CD4-positive, alpha-beta T cell (primary cell): ENCODE results near the gene PGBD5. TPM values are rescaled to one million over a fixed set of nuclear protein-coding genes. Genes with fewer than 3 reads are reported as not detected.

Experiments
- ATAC-seq: fragments of 200-7000 bp; cut with Tn5 transposase; one replicate; pipeline ENCODE4 v1.10.0; 2022; ENCODE audit warnings: mild to moderate bottlenecking; ENCODE audit not compliant: poor library complexity
- CTCF ChIA-PET: fragments of 350-600 bp; sonication (Branson Sonifier 250); formaldehyde crosslinking; loops from one replicate; lab custom pipeline; 2021; ENCODE audit warnings: antibody characterized with exemption, inconsistent platforms; lab: Charles Lee
- POLR2A ChIA-PET: fragments of 350-600 bp; sonication (Branson Sonifier 250); formaldehyde crosslinking; loops from one replicate; lab custom pipeline; 2021; ENCODE audit warnings: antibody characterized with exemption, inconsistent platforms; lab: Charles Lee
- DNase-seq, 14 experiments: peaks; one replicate each; pipeline ENCODE4 v3.0.0-alpha.2; 2013 to 2020; ENCODE audit warnings: mixed read lengths in 2 of 14
- H3K27ac ChIP-seq, 2 donors: one replicate each; pipeline versions ENCODE4 v1.5.1 to v1.7.0; 2013; ENCODE audit warnings: low read length in 2 of 2, low read depth in 1 of 2, mild to moderate bottlenecking in 1 of 2
- H3K27me3 ChIP-seq, 2 experiments: 1 replicate in 1 of 2; 2 replicates in 1 of 2; pipeline versions ENCODE4 v1.6.1 to v1.7.0; 2013; ENCODE audit warnings: low read length in 2 of 2, control low read depth in 1 of 2, mild to moderate bottlenecking in 1 of 2, moderate library complexity in 1 of 2; ENCODE audit not compliant: insufficient read depth in 2 of 2, control insufficient read depth in 1 of 2
- H3K36me3 ChIP-seq: one replicate; pipeline ENCODE4 v1.6.1; 2013; ENCODE audit warnings: low read length, control low read depth; ENCODE audit not compliant: insufficient read depth
- H3K4me1 ChIP-seq: one replicate; pipeline ENCODE4 v1.6.1; 2013; ENCODE audit warnings: low read length, control low read depth; ENCODE audit not compliant: insufficient read depth
- H3K4me3 ChIP-seq: one replicate; pipeline ENCODE4 v1.5.1; 2013; ENCODE audit warnings: mild to moderate bottlenecking, low read length, moderate library complexity
- H3K9me3 ChIP-seq, 2 experiments: 1 replicate in 1 of 2; 2 replicates in 1 of 2; pipeline versions ENCODE4 v1.6.1 to v1.7.0; 2013; ENCODE audit warnings: low read length in 2 of 2, mild to moderate bottlenecking in 2 of 2, control low read depth in 1 of 2, moderate library complexity in 1 of 2; ENCODE audit not compliant: control insufficient read depth in 1 of 2, insufficient read depth in 1 of 2
- H3K27ac Mint-ChIP-seq: one replicate; pipeline ENCODE4 v1.8.0; 2020; ENCODE audit warnings: mixed read lengths
- H3K27me3 Mint-ChIP-seq: one replicate; pipeline ENCODE4 v1.8.0; 2021; ENCODE audit warnings: mixed read lengths
- H3K36me3 Mint-ChIP-seq: one replicate; pipeline ENCODE4 v1.8.0; 2021; ENCODE audit warnings: low read depth, mixed read lengths
- H3K4me1 Mint-ChIP-seq: one replicate; pipeline ENCODE4 v1.8.0; 2021; ENCODE audit warnings: low read depth, mixed read lengths
- H3K4me3 Mint-ChIP-seq: one replicate; pipeline ENCODE4 v1.8.0; 2020; ENCODE audit warnings: mild to moderate bottlenecking, mixed read lengths
- H3K9me3 Mint-ChIP-seq: one replicate; pipeline ENCODE4 v1.8.0; 2020; ENCODE audit warnings: mixed read lengths
- intact Hi-C, 2 experiments: fragments of 100-400 bp; cut with DNase I in 1 of 2; cut with micrococcal nuclease in 1 of 2; formaldehyde crosslinking; loops; one replicate each; pipeline versions ENCODE4 v1.15.1 to v1.9.0; 2023 to 2025; cut with DNase I, micrococcal nuclease
- total RNA-seq, 174 experiments: library from RNA in 2 of 174; stranded (reverse) in 2 of 174; gene quantifications; one replicate each; pipeline ENCODE4 v1.2.3 and lab custom pipeline; 2021 to 2026
- TF ChIP-seq, protein P1 (sequence below): fragments of 200-600 bp; IDR thresholded peaks from one replicate; pipeline ENCODE4 v1.8.0; 2022; ENCODE audit warnings: antibody characterized with exemption, mild to moderate bottlenecking

The PGBD5 gene
- total RNA-seq, 2 experiments from 2014 or later, result not detected

DNA sequence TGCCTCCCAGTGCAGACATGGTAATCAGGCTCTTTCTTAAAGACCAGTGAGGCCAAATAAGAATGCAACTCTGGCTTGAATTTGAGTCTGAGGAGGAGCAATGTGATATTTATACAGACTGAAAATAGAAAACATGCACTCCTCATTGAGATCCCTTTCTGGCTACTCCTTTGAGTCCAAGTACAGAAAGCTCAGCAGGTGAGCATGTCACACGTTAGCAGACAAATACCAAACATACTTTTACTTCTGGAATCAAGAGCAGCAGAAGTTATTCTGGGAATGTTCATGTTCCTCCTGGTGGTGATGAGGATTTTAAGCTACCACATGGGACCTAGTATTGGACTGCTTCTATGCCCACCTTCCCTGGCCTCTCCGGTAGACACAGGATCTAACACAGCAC, 48.3 kb downstream of the PGBD5 start:
- no peak overlapping the region for H3K4me3 ChIP-seq
- no peaks in the 10 kb centered on the region for H3K4me1 ChIP-seq
- Mint-ChIP-seq H3K4me1 (no peaks in the 10 kb centered on the region), H3K36me3 (no peaks in the 10 kb centered on the region), H3K4me3 (no peak overlapping the region), H3K27ac (no peak overlapping the region), H3K27me3 (peaks cover 12% of the 10 kb centered on the region), H3K9me3 (peaks cover 7% of the 10 kb centered on the region)
- H3K27ac ChIP-seq, result no peak overlapping the region
- no peaks in the 10 kb centered on the region for H3K36me3 ChIP-seq
- H3K27me3 ChIP-seq, result peaks cover 0 to 6% of the 10 kb centered on the region in 2 experiments
- ChIA-PET CTCF (no interaction called here), POLR2A (no interaction called here)
- DNase-seq, result no peak
- ATAC-seq, result no peak
- intact Hi-C loops, result no loop called here
- H3K9me3 ChIP-seq, result peaks cover 14 to 20% of the 10 kb centered on the region in 2 experiments
- TF ChIP-seq, protein P1, sequence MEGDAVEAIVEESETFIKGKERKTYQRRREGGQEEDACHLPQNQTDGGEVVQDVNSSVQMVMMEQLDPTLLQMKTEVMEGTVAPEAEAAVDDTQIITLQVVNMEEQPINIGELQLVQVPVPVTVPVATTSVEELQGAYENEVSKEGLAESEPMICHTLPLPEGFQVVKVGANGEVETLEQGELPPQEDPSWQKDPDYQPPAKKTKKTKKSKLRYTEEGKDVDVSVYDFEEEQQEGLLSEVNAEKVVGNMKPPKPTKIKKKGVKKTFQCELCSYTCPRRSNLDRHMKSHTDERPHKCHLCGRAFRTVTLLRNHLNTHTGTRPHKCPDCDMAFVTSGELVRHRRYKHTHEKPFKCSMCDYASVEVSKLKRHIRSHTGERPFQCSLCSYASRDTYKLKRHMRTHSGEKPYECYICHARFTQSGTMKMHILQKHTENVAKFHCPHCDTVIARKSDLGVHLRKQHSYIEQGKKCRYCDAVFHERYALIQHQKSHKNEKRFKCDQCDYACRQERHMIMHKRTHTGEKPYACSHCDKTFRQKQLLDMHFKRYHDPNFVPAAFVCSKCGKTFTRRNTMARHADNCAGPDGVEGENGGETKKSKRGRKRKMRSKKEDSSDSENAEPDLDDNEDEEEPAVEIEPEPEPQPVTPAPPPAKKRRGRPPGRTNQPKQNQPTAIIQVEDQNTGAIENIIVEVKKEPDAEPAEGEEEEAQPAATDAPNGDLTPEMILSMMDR, result no peak

DNA sequence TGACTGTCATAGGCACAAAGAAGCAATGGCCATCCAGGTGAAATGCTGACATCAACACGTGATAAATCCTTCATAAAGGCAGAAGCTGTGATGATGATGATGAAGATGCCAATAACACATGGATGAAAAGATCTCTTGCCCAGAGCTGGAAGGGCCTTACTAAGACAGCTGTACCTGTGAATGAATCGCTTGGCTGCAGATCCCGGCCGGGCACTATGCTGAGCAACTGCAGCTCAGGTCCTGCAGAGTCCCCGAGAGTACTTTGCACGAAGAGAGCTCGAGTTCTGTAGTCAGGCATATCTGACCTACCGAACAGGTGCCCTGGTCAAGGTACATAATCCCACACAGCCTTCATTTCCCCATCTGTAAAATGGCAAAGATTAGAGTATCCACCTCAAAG, 48.8 kb downstream of the PGBD5 start:
- Histone ChIP-seq H3K27ac (no peak overlapping the region), H3K4me1 (no peaks in the 10 kb centered on the region), H3K27me3 (peaks cover 0 to 6% of the 10 kb centered on the region in 2 experiments), H3K9me3 (peaks cover 14 to 20% of the 10 kb centered on the region in 2 experiments), H3K36me3 (no peaks in the 10 kb centered on the region), H3K4me3 (no peak overlapping the region)
- TF ChIP-seq, protein P1, result no peak
- Mint-ChIP-seq H3K4me1 (no peaks in the 10 kb centered on the region), H3K4me3 (no peak overlapping the region), H3K27me3 (peaks cover 8% of the 10 kb centered on the region), H3K9me3 (peaks cover 7% of the 10 kb centered on the region), H3K36me3 (no peaks in the 10 kb centered on the region), H3K27ac (no peak overlapping the region)
- ATAC-seq (no peak), DNase-seq (no peak)
- ChIA-PET POLR2A (no interaction called here), CTCF (no interaction called here)
- intact Hi-C loops, result no loop called here

DNA sequence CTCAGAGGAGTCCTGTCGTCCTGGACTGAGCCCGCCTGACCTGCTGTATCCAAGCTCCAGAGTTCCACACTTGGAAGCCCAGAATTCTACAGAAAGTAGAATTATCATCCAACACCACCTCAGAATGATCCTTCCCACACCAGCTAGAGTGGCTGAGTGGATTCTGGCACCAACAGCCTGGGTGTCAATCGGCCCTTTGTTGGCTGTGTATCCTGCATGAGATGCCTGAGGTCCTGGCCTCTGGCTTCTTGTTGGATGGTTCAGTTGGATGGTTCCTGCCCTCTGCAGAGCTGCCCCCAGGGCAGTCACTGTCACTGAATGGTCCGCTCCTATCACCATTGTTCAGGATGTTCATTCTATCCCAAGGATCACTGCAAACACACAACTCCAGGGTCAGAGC, 49.8 kb downstream of the PGBD5 start:
- H3K27me3 Mint-ChIP-seq, result no peaks in the 10 kb centered on the region

More for the DNA sequence above, 49.8 kb downstream of the PGBD5 start:
- no peak overlapping the region for H3K27ac ChIP-seq
- H3K36me3 ChIP-seq, result no peaks in the 10 kb centered on the region
- peaks cover 0 to 6% of the 10 kb centered on the region in 2 experiments for H3K27me3 ChIP-seq
- peaks cover 14 to 19% of the 10 kb centered on the region in 2 experiments for H3K9me3 ChIP-seq
- ChIA-PET POLR2A (no interaction called here), CTCF (no interaction called here)
- H3K36me3 Mint-ChIP-seq, result no peaks in the 10 kb centered on the region
- H3K27ac Mint-ChIP-seq, result no peak overlapping the region
- no peaks in the 10 kb centered on the region for H3K4me1 ChIP-seq
- no peak for DNase-seq
- intact Hi-C loops, result no loop called here
- peaks cover 7% of the 10 kb centered on the region for H3K9me3 Mint-ChIP-seq
- H3K4me3 ChIP-seq, result no peak overlapping the region
- H3K4me1 Mint-ChIP-seq, result no peaks in the 10 kb centered on the region
- TF ChIP-seq, protein P1, result no peak
- H3K4me3 Mint-ChIP-seq, result no peak overlapping the region
- no peak for ATAC-seq
